NCI-H446 (cell line): ENCODE results near the gene ADAMTS12.
"Not testable (repeated sequence)": the region's sequence is repeated elsewhere in the genome, so short reads cannot be mapped to it uniquely, and the experiment has no call there.

Experiments used
- DNase-seq, 2 experiments: peaks; one replicate each; lab custom pipeline; 2025; lab: John Stamatoyannopoulos, UW

Gene ADAMTS12

GRCh38 chr5:33906248-33906647 lies 14.5 kb upstream of the ADAMTS12 start:
- not testable (repeated sequence) for DNase-seq

- no peak for DNase-seq
Measured at GRCh38 chr5:33905381-33905780, 13.6 kb upstream of the ADAMTS12 start.

- no peak for DNase-seq
Measured at GRCh38 chr5:33903118-33903517, 11.3 kb upstream of the ADAMTS12 start.

GRCh38 chr5:33901156-33901555 lies 9.4 kb upstream of the ADAMTS12 start:
- no peak for DNase-seq

- DNase-seq: no peak
Measured at GRCh38 chr5:33894566-33894965, 2.8 kb upstream of the ADAMTS12 start.

GRCh38 chr5:33892620-33893137 lies 889 bp upstream of the ADAMTS12 start:
- no peak for DNase-seq

GRCh38 chr5:33891446-33891787 lies 373 bp downstream of the ADAMTS12 start:
- no peak for DNase-seq

- DNase-seq: no peak
Measured at GRCh38 chr5:33890131-33891032, 1.4 kb downstream of the ADAMTS12 start.

GRCh38 chr5:33888587-33888986 lies 3.2 kb downstream of the ADAMTS12 start:
- no peak for DNase-seq

GRCh38 chr5:33887268-33887667 lies 4.5 kb downstream of the ADAMTS12 start:
- no peak for DNase-seq

GRCh38 chr5:33886283-33886682 lies 5.5 kb downstream of the ADAMTS12 start:
- DNase-seq: no peak

- no peak for DNase-seq
Measured at GRCh38 chr5:33885679-33886078, 6.1 kb downstream of the ADAMTS12 start.

- no peak for DNase-seq
Measured at GRCh38 chr5:33883482-33883881, 8.3 kb downstream of the ADAMTS12 start.

GRCh38 chr5:33880319-33880718 lies 11.5 kb downstream of the ADAMTS12 start:
- no peak for DNase-seq

- DNase-seq: no peak
Measured at GRCh38 chr5:33877449-33877848, 14.3 kb downstream of the ADAMTS12 start.

- DNase-seq: no peak
Measured at GRCh38 chr5:33867241-33867640, 24.5 kb downstream of the ADAMTS12 start.

- not testable (repeated sequence) for DNase-seq
Measured at GRCh38 chr5:33859177-33859576, 32.6 kb downstream of the ADAMTS12 start.

GRCh38 chr5:33857037-33857436 lies 34.8 kb downstream of the ADAMTS12 start:
- DNase-seq: no peak

GRCh38 chr5:33855396-33855795 lies 36.4 kb downstream of the ADAMTS12 start:
- no peak for DNase-seq

GRCh38 chr5:33854733-33855151 lies 37.0 kb downstream of the ADAMTS12 start:
- no peak for DNase-seq

- DNase-seq: no peak
Measured at GRCh38 chr5:33852837-33853236, 39.0 kb downstream of the ADAMTS12 start.

- DNase-seq: no peak
Measured at GRCh38 chr5:33852319-33852718, 39.5 kb downstream of the ADAMTS12 start.

- DNase-seq: no peak
Measured at GRCh38 chr5:33850100-33850594, 41.6 kb downstream of the ADAMTS12 start.

GRCh38 chr5:33848554-33848953 lies 43.2 kb downstream of the ADAMTS12 start:
- DNase-seq: no peak
